Neutrophil (primary cell): ENCODE data around the gene CYP1A2.

Experiments
- H3K27ac ChIP-seq: fragments of 200-600 bp; sonication (generic); 2 replicates; pipeline ENCODE4 v1.5.1; 2016; ENCODE audit warnings: mild to moderate bottlenecking, moderate library complexity
- H3K27me3 ChIP-seq: fragments of 200-600 bp; sonication (generic); 2 replicates; pipeline ENCODE4 v1.6.0; 2016; ENCODE audit warnings: mild to moderate bottlenecking
- H3K36me3 ChIP-seq: fragments of 200-600 bp; sonication (generic); 2 replicates; pipeline ENCODE4 v1.5.1; 2017
- H3K4me1 ChIP-seq, 2 experiments: fragments of 200-600 bp in 1 of 2; sonication (generic) in 1 of 2; 1 replicate in 1 of 2; 2 replicates in 1 of 2; pipeline versions ENCODE4 v1.5.1 to v1.6.1; 2013 to 2016; ENCODE audit warnings: low read depth in 1 of 2, low read length in 1 of 2, mild to moderate bottlenecking in 1 of 2, moderate library complexity in 1 of 2; ENCODE audit not compliant: control insufficient read depth in 1 of 2, insufficient read depth in 1 of 2
- H3K4me3 ChIP-seq, 2 experiments: fragments of 200-600 bp in 1 of 2; sonication (generic) in 1 of 2; 1 replicate in 1 of 2; 2 replicates in 1 of 2; pipeline ENCODE4 v1.5.1; 2013 to 2016; ENCODE audit warnings: low read depth in 1 of 2, low read length in 1 of 2, mild to moderate bottlenecking in 1 of 2, moderate library complexity in 1 of 2
- H3K9me3 ChIP-seq: fragments of 200-600 bp; sonication (generic); 2 replicates; pipeline ENCODE4 v1.5.1; 2016
- TF ChIP-seq, protein P1 (sequence below): fragments of 200-600 bp; sonication (generic); IDR thresholded peaks from 2 replicates; pipeline ENCODE4 v1.5.1; 2016; ENCODE audit warnings: antibody characterized with exemption

CYP1A2 gene

DNA sequence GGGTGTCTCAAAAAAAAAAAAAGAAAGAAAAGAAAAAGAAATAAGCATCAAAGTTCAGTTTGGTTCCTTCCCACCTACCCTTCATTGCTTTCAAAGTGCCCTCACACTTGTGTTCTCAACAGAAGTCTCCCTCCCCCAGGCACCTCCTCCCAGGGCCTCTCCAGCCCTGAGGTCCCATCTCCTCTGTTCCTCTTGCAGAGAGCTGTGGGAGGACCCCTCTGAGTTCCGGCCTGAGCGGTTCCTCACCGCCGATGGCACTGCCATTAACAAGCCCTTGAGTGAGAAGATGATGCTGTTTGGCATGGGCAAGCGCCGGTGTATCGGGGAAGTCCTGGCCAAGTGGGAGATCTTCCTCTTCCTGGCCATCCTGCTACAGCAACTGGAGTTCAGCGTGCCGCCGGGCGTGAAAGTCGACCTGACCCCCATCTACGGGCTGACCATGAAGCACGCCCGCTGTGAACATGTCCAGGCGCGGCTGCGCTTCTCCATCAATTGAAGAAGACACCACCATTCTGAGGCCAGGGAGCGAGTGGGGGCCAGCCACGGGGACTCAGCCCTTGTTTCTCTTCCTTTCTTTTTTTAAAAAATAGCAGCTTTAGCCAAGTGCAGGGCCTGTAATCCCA, 6.1 kb downstream of the CYP1A2 start:
- Histone ChIP-seq H3K4me3 (no peak overlapping the region), H3K4me1 (no peaks in the 10 kb centered on the region), H3K9me3 (no peaks in the 10 kb centered on the region), H3K36me3 (no peaks in the 10 kb centered on the region), H3K27ac (no peak overlapping the region), H3K27me3 (no peaks in the 10 kb centered on the region)
- TF ChIP-seq, protein P1, sequence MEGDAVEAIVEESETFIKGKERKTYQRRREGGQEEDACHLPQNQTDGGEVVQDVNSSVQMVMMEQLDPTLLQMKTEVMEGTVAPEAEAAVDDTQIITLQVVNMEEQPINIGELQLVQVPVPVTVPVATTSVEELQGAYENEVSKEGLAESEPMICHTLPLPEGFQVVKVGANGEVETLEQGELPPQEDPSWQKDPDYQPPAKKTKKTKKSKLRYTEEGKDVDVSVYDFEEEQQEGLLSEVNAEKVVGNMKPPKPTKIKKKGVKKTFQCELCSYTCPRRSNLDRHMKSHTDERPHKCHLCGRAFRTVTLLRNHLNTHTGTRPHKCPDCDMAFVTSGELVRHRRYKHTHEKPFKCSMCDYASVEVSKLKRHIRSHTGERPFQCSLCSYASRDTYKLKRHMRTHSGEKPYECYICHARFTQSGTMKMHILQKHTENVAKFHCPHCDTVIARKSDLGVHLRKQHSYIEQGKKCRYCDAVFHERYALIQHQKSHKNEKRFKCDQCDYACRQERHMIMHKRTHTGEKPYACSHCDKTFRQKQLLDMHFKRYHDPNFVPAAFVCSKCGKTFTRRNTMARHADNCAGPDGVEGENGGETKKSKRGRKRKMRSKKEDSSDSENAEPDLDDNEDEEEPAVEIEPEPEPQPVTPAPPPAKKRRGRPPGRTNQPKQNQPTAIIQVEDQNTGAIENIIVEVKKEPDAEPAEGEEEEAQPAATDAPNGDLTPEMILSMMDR = no peak

DNA sequence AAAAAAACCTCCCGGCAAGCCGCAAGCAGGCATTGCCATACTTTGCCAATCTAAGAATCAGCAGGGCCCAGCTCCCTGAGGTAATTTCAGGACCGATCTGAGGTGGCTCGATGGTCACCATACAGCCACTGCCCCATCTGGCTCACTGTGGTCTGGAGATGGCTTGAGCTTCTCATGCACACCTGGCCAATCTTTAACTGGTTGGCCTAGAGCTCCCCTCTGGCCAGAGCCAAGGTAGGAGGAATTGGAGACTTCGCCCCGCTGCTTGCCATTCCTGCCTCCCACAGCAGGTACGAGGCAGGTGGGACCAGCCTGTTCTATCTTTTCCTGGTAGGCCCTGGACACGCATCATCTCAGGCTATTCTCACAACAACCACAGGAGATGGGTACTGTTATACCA, 10.1 kb downstream of the CYP1A2 start:
- H3K36me3 ChIP-seq = no peaks in the 10 kb centered on the region
- TF ChIP-seq, protein P1 = no peak
- H3K27me3 ChIP-seq = peaks cover 26% of the 10 kb centered on the region
- H3K27ac ChIP-seq = no peak overlapping the region
- H3K4me1 ChIP-seq = no peaks in the 10 kb centered on the region
- no peaks in the 10 kb centered on the region for H3K9me3 ChIP-seq
- H3K4me3 ChIP-seq = no peak overlapping the region

- Histone ChIP-seq H3K9me3 (no peaks in the 10 kb centered on the region), H3K27me3 (peaks cover 26% of the 10 kb centered on the region), H3K4me1 (no peaks in the 10 kb centered on the region), H3K4me3 (no peak overlapping the region), H3K36me3 (no peaks in the 10 kb centered on the region), H3K27ac (no peak overlapping the region)
- TF ChIP-seq, protein P1 = no peak
Observed at GRCh38 chr15:74762791-74763150, 14.1 kb downstream of the CYP1A2 start.

DNA sequence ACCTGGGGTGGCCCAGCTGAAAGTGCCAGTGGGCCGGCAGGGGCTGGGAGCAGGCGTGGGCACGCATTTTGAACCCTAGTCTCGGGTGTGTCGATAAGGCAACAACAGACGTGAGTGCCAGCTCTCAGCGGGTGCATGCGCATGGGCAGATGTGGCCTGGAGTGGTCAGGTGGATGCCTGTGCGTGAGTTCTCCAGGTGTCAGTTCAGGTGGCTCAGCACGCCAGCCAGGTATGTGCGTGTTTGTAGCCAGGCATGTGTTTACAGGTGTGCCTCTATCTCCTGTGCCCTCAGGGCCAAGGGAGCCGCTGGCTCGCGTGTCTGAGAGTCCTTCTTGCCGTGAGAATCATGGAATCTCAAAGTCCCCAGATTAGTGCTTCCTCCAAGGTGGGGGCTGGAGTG, 14.8 kb downstream of the CYP1A2 start:
- no peaks in the 10 kb centered on the region for H3K36me3 ChIP-seq
- H3K27me3 ChIP-seq = peaks cover 29% of the 10 kb centered on the region
- H3K4me3 ChIP-seq = no peak overlapping the region
- TF ChIP-seq, protein P1 = no peak
- no peak overlapping the region for H3K27ac ChIP-seq
- no peaks in the 10 kb centered on the region for H3K4me1 ChIP-seq
- H3K9me3 ChIP-seq = no peaks in the 10 kb centered on the region

DNA sequence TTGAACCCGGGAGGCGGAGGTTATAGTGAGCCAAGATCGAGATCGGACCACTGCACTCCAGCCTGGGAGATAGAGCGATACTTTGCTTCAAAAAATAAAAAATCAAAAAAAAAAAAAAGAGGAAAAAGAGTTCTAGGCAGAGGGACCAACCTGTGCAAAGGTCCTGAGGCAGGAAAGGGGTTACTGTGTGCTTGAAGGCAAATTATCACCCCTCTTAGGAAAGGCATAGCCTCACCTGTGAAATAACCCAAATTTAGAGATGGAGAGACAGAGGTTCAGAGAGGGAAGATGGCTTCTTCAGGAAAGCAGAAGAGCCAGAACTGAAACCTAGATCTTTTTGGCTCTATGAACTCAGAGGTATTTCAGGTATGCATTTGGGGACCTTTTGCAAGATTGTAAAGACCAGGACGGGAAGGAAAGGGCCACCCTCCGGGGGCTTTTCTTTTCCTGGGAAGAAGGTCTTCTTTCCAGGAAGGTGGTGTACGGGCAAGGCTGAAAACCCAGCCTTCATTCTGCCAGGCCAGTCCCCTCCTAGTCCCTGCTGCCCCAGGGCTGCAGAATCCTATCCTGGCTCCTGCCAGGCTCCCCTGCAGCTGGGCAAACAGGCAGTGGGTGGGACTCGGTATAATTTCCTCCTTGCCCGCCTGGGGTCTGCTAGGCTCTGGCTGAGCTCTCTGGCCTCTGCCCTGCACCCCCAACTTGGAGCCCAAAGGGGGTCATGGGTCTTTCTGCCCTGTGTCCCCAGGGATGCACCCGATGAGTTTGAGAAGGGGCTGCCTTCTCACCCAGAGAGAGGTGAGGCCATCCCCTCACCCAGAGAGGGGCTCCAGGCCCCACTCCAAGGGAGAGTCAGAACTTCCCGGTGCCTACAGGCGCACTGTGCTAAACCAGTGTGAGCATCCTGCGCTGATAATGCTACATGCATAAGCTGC, 18.8 kb downstream of the CYP1A2 start:
- Histone ChIP-seq H3K9me3 (no peaks in the 10 kb centered on the region), H3K27ac (no peak overlapping the region), H3K36me3 (no peaks in the 10 kb centered on the region), H3K27me3 (peaks cover 33% of the 10 kb centered on the region), H3K4me1 (peaks cover 10 to 13% of the 10 kb centered on the region in 2 experiments), H3K4me3 (no peak overlapping the region)
- TF ChIP-seq, protein P1 = no peak
